ENCODE measurements around the gene TMEM167B.
"Not testable (repeated sequence)": the region's sequence is repeated elsewhere in the genome, so short reads cannot be mapped to it uniquely, and the experiment has no call there.

DNA sequence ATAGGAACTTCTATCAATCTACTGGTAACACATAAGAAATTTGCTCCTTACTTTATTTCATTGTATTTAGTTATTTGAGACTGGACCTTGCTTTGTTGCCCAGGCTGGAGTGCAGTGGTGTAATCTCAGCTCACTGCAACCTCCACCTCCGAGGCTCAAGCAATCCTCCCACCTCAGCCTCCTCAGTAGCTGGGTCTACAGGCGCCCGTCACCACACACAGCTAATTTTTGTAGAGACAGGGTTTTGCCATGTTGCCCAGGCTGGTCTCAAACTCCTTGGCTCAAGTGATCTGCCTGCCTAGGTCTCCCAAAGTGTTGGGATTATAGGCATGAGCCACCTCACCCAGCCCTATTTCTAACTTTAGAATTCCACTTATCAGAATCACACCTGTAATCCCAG is 38.4 kb upstream of the TMEM167B start:
- TF ChIP-seq POLR2AphosphoS5 (IDR thresholded peaks at IDR 0.05; ENCODE audit: low read depth, low read length); REST (IDR thresholded peaks at IDR 0.05; ENCODE audit: insufficient read depth in 1 of 2, low read depth in 2 of 2, low read length in 1 of 2): not testable (repeated sequence)
- TF ChIP-seq, protein P1, sequence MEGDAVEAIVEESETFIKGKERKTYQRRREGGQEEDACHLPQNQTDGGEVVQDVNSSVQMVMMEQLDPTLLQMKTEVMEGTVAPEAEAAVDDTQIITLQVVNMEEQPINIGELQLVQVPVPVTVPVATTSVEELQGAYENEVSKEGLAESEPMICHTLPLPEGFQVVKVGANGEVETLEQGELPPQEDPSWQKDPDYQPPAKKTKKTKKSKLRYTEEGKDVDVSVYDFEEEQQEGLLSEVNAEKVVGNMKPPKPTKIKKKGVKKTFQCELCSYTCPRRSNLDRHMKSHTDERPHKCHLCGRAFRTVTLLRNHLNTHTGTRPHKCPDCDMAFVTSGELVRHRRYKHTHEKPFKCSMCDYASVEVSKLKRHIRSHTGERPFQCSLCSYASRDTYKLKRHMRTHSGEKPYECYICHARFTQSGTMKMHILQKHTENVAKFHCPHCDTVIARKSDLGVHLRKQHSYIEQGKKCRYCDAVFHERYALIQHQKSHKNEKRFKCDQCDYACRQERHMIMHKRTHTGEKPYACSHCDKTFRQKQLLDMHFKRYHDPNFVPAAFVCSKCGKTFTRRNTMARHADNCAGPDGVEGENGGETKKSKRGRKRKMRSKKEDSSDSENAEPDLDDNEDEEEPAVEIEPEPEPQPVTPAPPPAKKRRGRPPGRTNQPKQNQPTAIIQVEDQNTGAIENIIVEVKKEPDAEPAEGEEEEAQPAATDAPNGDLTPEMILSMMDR (IDR thresholded peaks at IDR 0.05): not testable (repeated sequence)
